Liver (tissue), 9 donors: ENCODE data around the gene LSM14B. TPM values are rescaled to one million over a fixed set of nuclear protein-coding genes. Genes with fewer than 3 reads are reported as not detected.
A peak's percentile ranks its signal among the peaks of the same experiment; 100 is the strongest.

Experiments
- DNase-seq: peaks from one replicate; pipeline ENCODE4 v3.0.0-alpha.2; 2017; ENCODE audit warnings: low spot score
- H3K27ac ChIP-seq, 2 donors: one replicate each; pipeline ENCODE4 v1.7.0; 2013; ENCODE audit warnings: inconsistent platforms in 2 of 2, low read length in 2 of 2, control low read depth in 1 of 2, low read depth in 1 of 2, mild to moderate bottlenecking in 1 of 2
- H3K27me3 ChIP-seq, 4 donors: one replicate each; pipeline versions ENCODE4 v1.6.1 to v1.7.0; 2013; ENCODE audit warnings: low read length in 3 of 4, inconsistent platforms in 1 of 4, mild to moderate bottlenecking in 1 of 4, moderate library complexity in 1 of 4; ENCODE audit not compliant: control insufficient read depth in 4 of 4, insufficient read depth in 4 of 4
- H3K36me3 ChIP-seq, 4 donors: one replicate each; pipeline versions ENCODE4 v1.6.1 to v1.7.0; 2013; ENCODE audit warnings: low read length in 3 of 4, mild to moderate bottlenecking in 3 of 4, low read depth in 1 of 4, moderate library complexity in 1 of 4; ENCODE audit not compliant: control insufficient read depth in 4 of 4, insufficient read depth in 3 of 4
- H3K4me1 ChIP-seq, 4 donors: one replicate each; pipeline versions ENCODE4 v1.6.1 to v1.7.0; 2013; ENCODE audit warnings: low read length in 3 of 4, mild to moderate bottlenecking in 3 of 4, moderate library complexity in 1 of 4; ENCODE audit not compliant: control insufficient read depth in 4 of 4, insufficient read depth in 4 of 4
- H3K4me3 ChIP-seq, 3 donors: one replicate each; pipeline versions ENCODE4 v1.6.1 to v1.7.0; 2013; ENCODE audit warnings: low read length in 3 of 3, control low read depth in 1 of 3, low read depth in 1 of 3, mild to moderate bottlenecking in 1 of 3
- H3K9ac ChIP-seq, 2 donors: one replicate each; pipeline ENCODE4 v1.7.0; 2013; ENCODE audit warnings: low read length in 2 of 2, mild to moderate bottlenecking in 2 of 2, moderate library complexity in 2 of 2, control low read depth in 1 of 2, low read depth in 1 of 2
- H3K9me3 ChIP-seq, 4 donors: one replicate each; pipeline versions ENCODE4 v1.6.1 to v1.7.0; 2013; ENCODE audit warnings: low read length in 3 of 4; ENCODE audit not compliant: control insufficient read depth in 4 of 4
- ATF3 ChIP-seq: IDR thresholded peaks from 2 replicates; pipeline ENCODE4 v1.6.1; 2016; ENCODE audit warnings: antibody characterized with exemption
- CTCF ChIP-seq: fragments of 150-350 bp; IDR thresholded peaks from 2 replicates; pipeline ENCODE4 v1.5.1; 2017; ENCODE audit warnings: improper control_type of control experiment, low read depth, low read length; ENCODE audit not compliant: missing input control
- EGR1 ChIP-seq, 2 donors: IDR thresholded peaks; 2 replicates each; pipeline ENCODE4 v1.6.1; 2016 to 2018; ENCODE audit warnings: antibody characterized with exemption in 2 of 2, low read depth in 2 of 2
- FOXA1 ChIP-seq: IDR thresholded peaks from 2 replicates; pipeline ENCODE4 v1.6.1; 2016; ENCODE audit warnings: antibody characterized with exemption
- FOXA2 ChIP-seq: IDR thresholded peaks from 2 replicates; pipeline ENCODE4 v1.6.1; 2016; ENCODE audit warnings: antibody characterized with exemption
- GABPA ChIP-seq, 2 donors: IDR thresholded peaks in 1 of 2; conservative IDR thresholded peaks in 1 of 2; 2 replicates each; pipeline ENCODE4 v1.6.1; 2016; ENCODE audit warnings: antibody characterized with exemption in 2 of 2, mild to moderate bottlenecking in 1 of 2, moderate library complexity in 1 of 2
- HNF4A ChIP-seq, 2 donors: conservative IDR thresholded peaks; 2 replicates each; pipeline ENCODE4 v1.6.1; 2016; ENCODE audit warnings: antibody characterized with exemption in 2 of 2, mild to moderate bottlenecking in 2 of 2
- HNF4G ChIP-seq: IDR thresholded peaks from 2 replicates; pipeline ENCODE4 v1.6.1; 2016; ENCODE audit warnings: antibody characterized with exemption
- JUND ChIP-seq, 2 donors: IDR thresholded peaks; 2 replicates each; pipeline ENCODE4 v1.6.1; 2016; ENCODE audit warnings: antibody characterized with exemption in 2 of 2
- MAX ChIP-seq: IDR thresholded peaks from 2 replicates; pipeline ENCODE4 v1.6.1; 2016; ENCODE audit warnings: antibody characterized with exemption
- NR2F2 ChIP-seq: IDR thresholded peaks from 2 replicates; pipeline ENCODE4 v1.6.1; 2016; ENCODE audit warnings: antibody characterized with exemption
- RAD21 ChIP-seq, 2 donors: IDR thresholded peaks; 2 replicates each; pipeline ENCODE4 v1.6.1; 2016; ENCODE audit warnings: antibody characterized with exemption in 2 of 2, mild to moderate bottlenecking in 2 of 2
- REST ChIP-seq: IDR thresholded peaks from 2 replicates; pipeline ENCODE4 v1.6.1; 2016; ENCODE audit warnings: antibody characterized with exemption, mild to moderate bottlenecking
- RXRA ChIP-seq, 2 donors: IDR thresholded peaks; 2 replicates each; pipeline ENCODE4 v1.6.1; 2017 to 2018; ENCODE audit warnings: antibody characterized with exemption in 2 of 2, mild to moderate bottlenecking in 1 of 2
- SP1 ChIP-seq: IDR thresholded peaks from 2 replicates; pipeline ENCODE4 v1.6.1; 2018; ENCODE audit warnings: antibody characterized with exemption, mild to moderate bottlenecking
- TAF1 ChIP-seq: conservative IDR thresholded peaks from 2 replicates; pipeline ENCODE4 v1.6.1; 2016; ENCODE audit warnings: antibody characterized with exemption, mild to moderate bottlenecking
- YY1 ChIP-seq: IDR thresholded peaks from 2 replicates; pipeline ENCODE4 v1.6.1; 2016; ENCODE audit warnings: antibody characterized with exemption, mild to moderate bottlenecking
- ZBTB33 ChIP-seq: IDR thresholded peaks from 2 replicates; pipeline ENCODE4 v1.6.1; 2016; ENCODE audit warnings: antibody characterized with exemption
- WGBS: extraction: QIAGEN DNeasy Blood & Tissue Kit; methylation state at CpG from one replicate; pipeline ENCODE4 v1.1.7; 2013; 5-methylcytosine and 5-hydroxymethylcytosine counted together
- polyA plus RNA-seq, 2 donors: library from polyadenylated mRNA; stranded (reverse) in 1 of 2; unstranded in 1 of 2; fragments of 200-250 nt in 1 of 2; fragments of >200 nt in 1 of 2; fragmentation: Nextera tagmentation in 1 of 2; extraction: Ambion mirVana in 1 of 2; gene quantifications; one replicate each; pipeline versions ENCODE4 v1.2.1 to v1.2.3, GENCODE V29; 2013 to 2015
- total RNA-seq, 2 donors: library from RNA; depleted of rRNA; stranded (reverse); fragments of >200 nt; gene quantifications; one replicate each; pipeline ENCODE4 v1.2.3, GENCODE V29; 2014
- donor health status: healthy.
- donor health status: healthy.
- donor health status: healthy.
- donor health status: healthy.
- donor health status: healthy.

LSM14B gene
- total and polyA plus RNA-seq, 4 donors, result 0.99 to 15.9 (median 13.3) TPM

- Histone ChIP-seq H3K27ac (peak overlapping the region; percentile 97 to 98), H3K4me1 (peaks cover 3 to 37% (median 11%) of the 10 kb centered on the region in 4 donors), H3K27me3 (no peaks in the 10 kb centered on the region), H3K9ac (peak overlapping the region in 1 of 2 donors; percentile 75), H3K9me3 (no peaks in the 10 kb centered on the region), H3K4me3 (no peak overlapping the region), H3K36me3 (peaks cover 0 to 19% (median 6%) of the 10 kb centered on the region in 4 donors)
- no peak for DNase-seq
- peak; percentile 87 for TF ChIP-seq REST
- peak; percentile 84 for TF ChIP-seq YY1
- TF ChIP-seq HNF4A (conservative IDR thresholded peaks at IDR 0.05), result peak; percentile 45 to 68
- TF ChIP-seq TAF1, result peak; percentile 68
- TF ChIP-seq HNF4G, result no peak
- no peak for TF ChIP-seq ZBTB33
- no peak for TF ChIP-seq CTCF
- TF ChIP-seq JUND (IDR thresholded peaks at IDR 0.05), result peak in 1 of 2 donors; percentile 32
- no peak for TF ChIP-seq FOXA2
- peak in 1 of 2 donors; percentile 36 for TF ChIP-seq EGR1 (IDR thresholded peaks at IDR 0.05; ENCODE audit: low read depth in 2 of 2)
- peak; percentile 75 for TF ChIP-seq MAX
- peak in 1 of 2 donors; percentile 68 for TF ChIP-seq GABPA (IDR thresholded peaks at IDR 0.05 in 1 of 2, conservative IDR thresholded peaks at IDR 0.05 in 1 of 2)
- no peak for TF ChIP-seq NR2F2
- TF ChIP-seq FOXA1, result peak; percentile 56
- peak; percentile 66 for TF ChIP-seq SP1
- no peak for TF ChIP-seq ATF3
- TF ChIP-seq RAD21 (IDR thresholded peaks at IDR 0.05), result peak; percentile 26 to 27
- peak; percentile 53 to 79 for TF ChIP-seq RXRA (IDR thresholded peaks at IDR 0.05)
- 40% methylated on average over 9 of the region's 9 CpGs for WGBS
These were observed 55.0 kb downstream of the LSM14B start for GRCh38 chr20:62177307-62177706.
